ENCODE measurements around the gene MYG1.

GRCh38 chr12:53330671-53331070 is 31.2 kb downstream of the MYG1 start:
- TF ChIP-seq CTCF (IDR thresholded peaks at IDR 0.05; ENCODE audit: extremely low read depth in 1 of 2, insufficient read depth in 1 of 2, low read depth in 1 of 2, low read length in 2 of 2): no peak
- no peak for TF ChIP-seq POLR2AphosphoS5 (IDR thresholded peaks at IDR 0.05; ENCODE audit: insufficient read depth, low read depth, low read length)
- TF ChIP-seq POLR2A (IDR thresholded peaks at IDR 0.05; ENCODE audit: low read depth, low read length): no peak
- TF ChIP-seq EZH2 (IDR thresholded peaks at IDR 0.05; ENCODE audit: borderline replicate concordance, low read depth, low read length, severe bottlenecking): no peak
- TF ChIP-seq MYC (IDR thresholded peaks at IDR 0.05; ENCODE audit: low read depth, low read length): no peak
- no peak for TF ChIP-seq JUN (IDR thresholded peaks at IDR 0.05; ENCODE audit: borderline replicate concordance, insufficient read depth, insufficient read length, low read depth)
- no peak for TF ChIP-seq GATA2 (IDR thresholded peaks at IDR 0.05; ENCODE audit: insufficient read depth, insufficient read length, low read depth, low read length)
- TF ChIP-seq MAX (IDR thresholded peaks at IDR 0.05; ENCODE audit: insufficient read depth, insufficient read length): no peak
- TF ChIP-seq FOS (IDR thresholded peaks at IDR 0.05; ENCODE audit: borderline replicate concordance, insufficient read depth, low read length): no peak

All from endothelial cell of umbilical vein (primary cell).